Right lobe of liver (tissue), 4 donors: ENCODE measurements around the gene WNT4.

ENCODE experiments used
- CTCF ChIP-seq, 4 donors: fragments of 200-600 bp in 3 of 4; fragments of 450-650 bp in 1 of 4; IDR thresholded peaks; one replicate each; pipeline versions ENCODE4 v1.5.1 to v1.8.0; 2016 to 2022; ENCODE audit warnings: antibody characterized with exemption in 4 of 4, mild to moderate bottlenecking in 2 of 4
- POLR2A ChIP-seq: fragments of 450-650 bp; IDR thresholded peaks from one replicate; pipeline ENCODE4 v1.6.1; 2017; ENCODE audit warnings: antibody characterized with exemption, mild to moderate bottlenecking
- donor health status: DM: no; HTN: no; CAD: no.
- donor health status: DM: no; HTN: no; CAD: no.
- donor health status: DM: no; HTN: yes; CAD: no.

GRCh38 chr1:22153660-22154437 is 11.0 kb upstream of the WNT4 start:
- TF ChIP-seq CTCF (IDR thresholded peaks at IDR 0.05) = no peak
- TF ChIP-seq POLR2A = no peak
